GM12878 (cell line): Measurements from ENCODE around the gene DDX49. TPM values are rescaled to one million over a fixed set of nuclear protein-coding genes. Genes with fewer than 3 reads are reported as not detected.

Source experiments
- ATF7 ChIP-seq: fragments of 450-650 bp; IDR thresholded peaks from 2 replicates; pipeline ENCODE4 v1.6.1; 2016; ENCODE audit warnings: low read depth, mild to moderate bottlenecking
- E4F1 ChIP-seq: fragments of 450-650 bp; IDR thresholded peaks from 2 replicates; pipeline ENCODE4 v1.6.1; 2018; ENCODE audit warnings: borderline replicate concordance, mild to moderate bottlenecking; ENCODE audit not compliant: partially characterized antibody
- HDGF ChIP-seq: fragments of 450-650 bp; IDR thresholded peaks from 2 replicates; pipeline ENCODE4 v1.6.1; 2016; ENCODE audit warnings: antibody characterized with exemption
- IKZF2 ChIP-seq, 2 experiments: fragments of 450-650 bp; IDR thresholded peaks; 2 replicates each; pipeline ENCODE4 v1.6.1; 2017; ENCODE audit warnings: mild to moderate bottlenecking in 2 of 2, moderate library complexity in 2 of 2
- IRF5 ChIP-seq: fragments of 450-650 bp; IDR thresholded peaks from 2 replicates; pipeline ENCODE4 v1.6.1; 2017; ENCODE audit warnings: borderline replicate concordance
- JUND ChIP-seq: IDR thresholded peaks from 2 replicates; pipeline ENCODE4 v1.6.1; 2012; ENCODE audit warnings: low read depth, mild to moderate bottlenecking, low read length, improper control_type of control experiment, moderate library complexity
- KLF5 ChIP-seq: fragments of 450-650 bp; IDR thresholded peaks from 2 replicates; pipeline ENCODE4 v1.6.1; 2014; ENCODE audit warnings: mild to moderate bottlenecking; ENCODE audit not compliant: partially characterized antibody
- MEF2A ChIP-seq: IDR thresholded peaks from 2 replicates; pipeline ENCODE4 v1.6.1; 2011; ENCODE audit warnings: low read depth, mild to moderate bottlenecking, low read length, moderate library complexity; ENCODE audit not compliant: insufficient read depth
- MTA3 ChIP-seq: IDR thresholded peaks from 2 replicates; pipeline ENCODE4 v1.6.1; 2012; ENCODE audit warnings: low read length, inconsistent platforms, borderline replicate concordance
- NR2F1 ChIP-seq: fragments of 450-650 bp; conservative IDR thresholded peaks from 2 replicates; pipeline ENCODE4 v1.6.1; 2017; ENCODE audit warnings: mild to moderate bottlenecking
- RAD21 ChIP-seq: IDR thresholded peaks from 2 replicates; pipeline ENCODE4 v1.6.1; 2011; ENCODE audit warnings: mild to moderate bottlenecking, low read depth, low read length, moderate library complexity; ENCODE audit not compliant: insufficient read depth
- RB1 ChIP-seq: fragments of 450-650 bp; formaldehyde crosslinking; IDR thresholded peaks from 2 replicates; pipeline ENCODE4 v1.6.1; 2017; ENCODE audit warnings: mild to moderate bottlenecking, borderline replicate concordance
- RCOR1 ChIP-seq: conservative IDR thresholded peaks from 2 replicates; pipeline ENCODE4 v1.6.1; 2012; ENCODE audit warnings: low read depth, low read length, improper control_type of control experiment
- REST ChIP-seq: IDR thresholded peaks from 2 replicates; pipeline ENCODE4 v1.6.1; 2012; ENCODE audit warnings: mild to moderate bottlenecking, low read depth, low read length
- RUNX3 ChIP-seq: IDR thresholded peaks from 2 replicates; pipeline ENCODE4 v1.6.1; 2012; ENCODE audit warnings: low read length, inconsistent platforms
- SMAD5 ChIP-seq: IDR thresholded peaks from 2 replicates; pipeline ENCODE4 v1.6.1; 2016; ENCODE audit warnings: antibody characterized with exemption, low read depth
- ZSCAN29 ChIP-seq: fragments of 450-650 bp; IDR thresholded peaks from 2 replicates; pipeline ENCODE4 v1.6.1; 2017; ENCODE audit warnings: mild to moderate bottlenecking, moderate library complexity
- polyA plus RNA-seq, 11 experiments: library from polyadenylated mRNA; depleted of rRNA in 4 of 11; unstranded in 6 of 11; stranded (reverse) in 5 of 11; fragments of >200 nt; fragmentation: Nextera tagmentation in 4 of 11; fragmentation: Illumina TruSeq in 1 of 11; extraction: Ambion mirVana in 4 of 11; extraction: Trizol in 1 of 11; gene quantifications; 1 replicate in 1 of 11; 2 replicates in 10 of 11; pipeline versions ENCODE4 v1.2.1 to v1.2.3, GENCODE V29; 2011 to 2016; ENCODE audit warnings: inconsistent platforms in 2 of 11, missing spikeins in 2 of 11, low read depth in 1 of 11
- total RNA-seq, 4 experiments: library from RNA; depleted of rRNA in 3 of 4; stranded (reverse); fragments of >200 nt in 3 of 4; fragmentation: Illumina TruSeq in 1 of 4; extraction: Trizol in 1 of 4; gene quantifications; 2 replicates each; pipeline versions ENCODE4 v1.2.1 to v1.2.3, GENCODE V29; 2013 to 2021
- TF ChIP-seq, protein P1 (sequence below): fragments of 150-350 bp; IDR thresholded peaks from 2 replicates; pipeline ENCODE4 v1.6.1; 2016; ENCODE audit warnings: low read depth, low read length

Gene DDX49
- total and polyA plus RNA-seq, 10 of the 15 experiments (the other 5 are each of a cell fraction or from before 2014, with no cell fraction given), result 0.58 to 102 (median 48.1) TPM

- TF ChIP-seq, protein P1, sequence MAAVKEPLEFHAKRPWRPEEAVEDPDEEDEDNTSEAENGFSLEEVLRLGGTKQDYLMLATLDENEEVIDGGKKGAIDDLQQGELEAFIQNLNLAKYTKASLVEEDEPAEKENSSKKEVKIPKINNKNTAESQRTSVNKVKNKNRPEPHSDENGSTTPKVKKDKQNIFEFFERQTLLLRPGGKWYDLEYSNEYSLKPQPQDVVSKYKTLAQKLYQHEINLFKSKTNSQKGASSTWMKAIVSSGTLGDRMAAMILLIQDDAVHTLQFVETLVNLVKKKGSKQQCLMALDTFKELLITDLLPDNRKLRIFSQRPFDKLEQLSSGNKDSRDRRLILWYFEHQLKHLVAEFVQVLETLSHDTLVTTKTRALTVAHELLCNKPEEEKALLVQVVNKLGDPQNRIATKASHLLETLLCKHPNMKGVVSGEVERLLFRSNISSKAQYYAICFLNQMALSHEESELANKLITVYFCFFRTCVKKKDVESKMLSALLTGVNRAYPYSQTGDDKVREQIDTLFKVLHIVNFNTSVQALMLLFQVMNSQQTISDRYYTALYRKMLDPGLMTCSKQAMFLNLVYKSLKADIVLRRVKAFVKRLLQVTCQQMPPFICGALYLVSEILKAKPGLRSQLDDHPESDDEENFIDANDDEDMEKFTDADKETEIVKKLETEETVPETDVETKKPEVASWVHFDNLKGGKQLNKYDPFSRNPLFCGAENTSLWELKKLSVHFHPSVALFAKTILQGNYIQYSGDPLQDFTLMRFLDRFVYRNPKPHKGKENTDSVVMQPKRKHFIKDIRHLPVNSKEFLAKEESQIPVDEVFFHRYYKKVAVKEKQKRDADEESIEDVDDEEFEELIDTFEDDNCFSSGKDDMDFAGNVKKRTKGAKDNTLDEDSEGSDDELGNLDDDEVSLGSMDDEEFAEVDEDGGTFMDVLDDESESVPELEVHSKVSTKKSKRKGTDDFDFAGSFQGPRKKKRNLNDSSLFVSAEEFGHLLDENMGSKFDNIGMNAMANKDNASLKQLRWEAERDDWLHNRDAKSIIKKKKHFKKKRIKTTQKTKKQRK, result peak; percentile 76; the same call in 1 of the 2 replicates
- no peak for TF ChIP-seq RAD21
- TF ChIP-seq HDGF, result no peak
- no peak for TF ChIP-seq MEF2A
- TF ChIP-seq JUND, result 0 out of 2 replicates have a peak, but pooled peaks have one; percentile 20
- peak; percentile 78 for TF ChIP-seq RUNX3
- no peak for TF ChIP-seq IKZF2 (IDR thresholded peaks at IDR 0.05)
- TF ChIP-seq RCOR1, result no peak
- TF ChIP-seq MTA3, result no peak
- peak; percentile 88 for TF ChIP-seq KLF5
- 0 out of 2 replicates have a peak, but pooled peaks have one; percentile 60 for TF ChIP-seq RB1
- no peak for TF ChIP-seq REST
- no peak for TF ChIP-seq NR2F1
- TF ChIP-seq E4F1, result peak; percentile 90
- TF ChIP-seq ATF7, result peak; percentile 88
- TF ChIP-seq ZSCAN29, result no peak
- peak; percentile 88 for TF ChIP-seq SMAD5
- no peak for TF ChIP-seq IRF5
Measured at GRCh38 chr19:18919086-18919899, at the start of gene DDX49, which contains the start of gene COPE (continued).
